H1 (cell line): ENCODE measurements around the gene OR10A2. TPM values are rescaled to one million over a fixed set of nuclear protein-coding genes. Genes with fewer than 3 reads are reported as not detected.

Experiments
- CBX5 ChIP-seq: fragments of 300-800, 300-1000 bp; sonication (generic); IDR thresholded peaks from 2 replicates; pipeline ENCODE4 v1.7.1; 2016; ENCODE audit warnings: antibody characterized with exemption, low read length, low read depth
- CREB1 ChIP-seq: IDR thresholded peaks from 2 replicates; pipeline ENCODE4 v1.6.1; 2012; ENCODE audit warnings: inconsistent platforms
- CTBP2 ChIP-seq: IDR thresholded peaks from 2 replicates; pipeline ENCODE4 v1.7.0; 2011; ENCODE audit warnings: borderline replicate concordance, mild to moderate bottlenecking, moderate library complexity, mixed read lengths, low read length; ENCODE audit not compliant: insufficient read depth, insufficient read length
- EP300 ChIP-seq, 2 experiments: IDR thresholded peaks; 1 replicate in 1 of 2; 2 replicates in 1 of 2; pipeline ENCODE4 v1.6.1; 2011 to 2012; ENCODE audit warnings: low read depth in 2 of 2, low read length in 2 of 2, mild to moderate bottlenecking in 2 of 2, borderline replicate concordance in 1 of 2, inconsistent platforms in 1 of 2, moderate library complexity in 1 of 2
- GABPA ChIP-seq: IDR thresholded peaks from 2 replicates; pipeline ENCODE4 v1.6.1; 2011; ENCODE audit warnings: mild to moderate bottlenecking, low read length, moderate library complexity, borderline replicate concordance; ENCODE audit not compliant: insufficient read depth
- HDAC6 ChIP-seq: IDR thresholded peaks from one replicate; pipeline ENCODE4 v1.7.1; 2012; ENCODE audit warnings: low read depth, mild to moderate bottlenecking, inconsistent platforms, low read length, moderate library complexity
- KDM4A ChIP-seq: IDR thresholded peaks from one replicate; pipeline ENCODE4 v1.7.1; 2012; ENCODE audit warnings: low read depth, mild to moderate bottlenecking, moderate library complexity, low read length, inconsistent platforms; ENCODE audit not compliant: severe bottlenecking
- PHF8 ChIP-seq: fragments of 200-600 bp; sonication (generic); conservative IDR thresholded peaks from 2 replicates; pipeline ENCODE4 v1.7.1; 2012; ENCODE audit warnings: low read depth, mild to moderate bottlenecking, inconsistent platforms, low read length, moderate library complexity
- POLR2AphosphoS5 ChIP-seq: IDR thresholded peaks from 2 replicates; pipeline ENCODE4 v1.6.1; 2011; ENCODE audit warnings: low read depth, low read length
- RXRA ChIP-seq: IDR thresholded peaks from 2 replicates; pipeline ENCODE4 v1.6.1; 2011; ENCODE audit warnings: low read depth, mild to moderate bottlenecking, low read length, moderate library complexity; ENCODE audit not compliant: insufficient read depth
- SIX5 ChIP-seq: IDR thresholded peaks from 2 replicates; pipeline ENCODE4 v1.6.1; 2011; ENCODE audit warnings: mild to moderate bottlenecking, low read depth, low read length
- polyA plus RNA-seq, 7 experiments: library from polyadenylated mRNA; depleted of rRNA in 3 of 7; stranded (reverse) in 5 of 7; unstranded in 2 of 7; fragments of >200 nt in 5 of 7; fragments of 200-250 nt in 2 of 7; gene quantifications; 1 replicate in 5 of 7; 2 replicates in 1 of 7; 4 replicates in 1 of 7; pipeline versions ENCODE4 v1.2.1 to v1.2.3, GENCODE V29; 2011 to 2013; ENCODE audit warnings: missing spikeins in 2 of 7, mixed read lengths in 2 of 7
- total RNA-seq: library from RNA; stranded (reverse); fragmentation: NEBNext Ultra II Directional; extraction: Animal tissue kit (Norgen Biotek cat#: 25700); gene quantifications from 2 replicates; pipeline ENCODE4 v1.2.1, GENCODE V29; 2021
- TF ChIP-seq, protein P1 (sequence below): fragments of 300-600 bp; sonication (generic); IDR thresholded peaks from 2 replicates; pipeline ENCODE4 v1.7.1; 2012; ENCODE audit warnings: low read length, moderate library complexity, mild to moderate bottlenecking, inconsistent platforms; ENCODE audit not compliant: insufficient replicate concordance

The OR10A2 gene
- total and polyA plus RNA-seq, 2 of the 8 experiments (the other 6 are each of a cell fraction or from before 2014, with no cell fraction given), result not detected

DNA sequence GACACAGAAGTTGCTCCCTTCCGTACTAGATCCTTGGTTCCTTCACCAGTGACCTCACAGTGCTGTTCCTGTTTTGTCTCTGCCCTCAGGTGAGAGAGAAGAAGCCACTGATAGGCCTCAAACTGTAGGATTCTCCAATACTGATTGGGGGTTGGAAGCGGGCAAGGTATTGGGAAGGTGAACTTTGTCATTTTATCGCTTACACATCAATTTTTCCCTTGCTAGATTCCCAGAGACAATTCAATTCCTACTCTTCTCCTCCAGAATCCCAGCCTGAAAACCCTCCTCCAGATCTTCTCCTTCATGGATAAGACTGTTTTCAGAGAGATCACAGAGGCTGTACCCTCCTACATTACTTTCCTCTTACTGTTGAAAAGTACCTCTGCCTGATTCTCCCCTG is 48.5 kb downstream of the OR10A2 start (continued):
- TF ChIP-seq, protein P1, sequence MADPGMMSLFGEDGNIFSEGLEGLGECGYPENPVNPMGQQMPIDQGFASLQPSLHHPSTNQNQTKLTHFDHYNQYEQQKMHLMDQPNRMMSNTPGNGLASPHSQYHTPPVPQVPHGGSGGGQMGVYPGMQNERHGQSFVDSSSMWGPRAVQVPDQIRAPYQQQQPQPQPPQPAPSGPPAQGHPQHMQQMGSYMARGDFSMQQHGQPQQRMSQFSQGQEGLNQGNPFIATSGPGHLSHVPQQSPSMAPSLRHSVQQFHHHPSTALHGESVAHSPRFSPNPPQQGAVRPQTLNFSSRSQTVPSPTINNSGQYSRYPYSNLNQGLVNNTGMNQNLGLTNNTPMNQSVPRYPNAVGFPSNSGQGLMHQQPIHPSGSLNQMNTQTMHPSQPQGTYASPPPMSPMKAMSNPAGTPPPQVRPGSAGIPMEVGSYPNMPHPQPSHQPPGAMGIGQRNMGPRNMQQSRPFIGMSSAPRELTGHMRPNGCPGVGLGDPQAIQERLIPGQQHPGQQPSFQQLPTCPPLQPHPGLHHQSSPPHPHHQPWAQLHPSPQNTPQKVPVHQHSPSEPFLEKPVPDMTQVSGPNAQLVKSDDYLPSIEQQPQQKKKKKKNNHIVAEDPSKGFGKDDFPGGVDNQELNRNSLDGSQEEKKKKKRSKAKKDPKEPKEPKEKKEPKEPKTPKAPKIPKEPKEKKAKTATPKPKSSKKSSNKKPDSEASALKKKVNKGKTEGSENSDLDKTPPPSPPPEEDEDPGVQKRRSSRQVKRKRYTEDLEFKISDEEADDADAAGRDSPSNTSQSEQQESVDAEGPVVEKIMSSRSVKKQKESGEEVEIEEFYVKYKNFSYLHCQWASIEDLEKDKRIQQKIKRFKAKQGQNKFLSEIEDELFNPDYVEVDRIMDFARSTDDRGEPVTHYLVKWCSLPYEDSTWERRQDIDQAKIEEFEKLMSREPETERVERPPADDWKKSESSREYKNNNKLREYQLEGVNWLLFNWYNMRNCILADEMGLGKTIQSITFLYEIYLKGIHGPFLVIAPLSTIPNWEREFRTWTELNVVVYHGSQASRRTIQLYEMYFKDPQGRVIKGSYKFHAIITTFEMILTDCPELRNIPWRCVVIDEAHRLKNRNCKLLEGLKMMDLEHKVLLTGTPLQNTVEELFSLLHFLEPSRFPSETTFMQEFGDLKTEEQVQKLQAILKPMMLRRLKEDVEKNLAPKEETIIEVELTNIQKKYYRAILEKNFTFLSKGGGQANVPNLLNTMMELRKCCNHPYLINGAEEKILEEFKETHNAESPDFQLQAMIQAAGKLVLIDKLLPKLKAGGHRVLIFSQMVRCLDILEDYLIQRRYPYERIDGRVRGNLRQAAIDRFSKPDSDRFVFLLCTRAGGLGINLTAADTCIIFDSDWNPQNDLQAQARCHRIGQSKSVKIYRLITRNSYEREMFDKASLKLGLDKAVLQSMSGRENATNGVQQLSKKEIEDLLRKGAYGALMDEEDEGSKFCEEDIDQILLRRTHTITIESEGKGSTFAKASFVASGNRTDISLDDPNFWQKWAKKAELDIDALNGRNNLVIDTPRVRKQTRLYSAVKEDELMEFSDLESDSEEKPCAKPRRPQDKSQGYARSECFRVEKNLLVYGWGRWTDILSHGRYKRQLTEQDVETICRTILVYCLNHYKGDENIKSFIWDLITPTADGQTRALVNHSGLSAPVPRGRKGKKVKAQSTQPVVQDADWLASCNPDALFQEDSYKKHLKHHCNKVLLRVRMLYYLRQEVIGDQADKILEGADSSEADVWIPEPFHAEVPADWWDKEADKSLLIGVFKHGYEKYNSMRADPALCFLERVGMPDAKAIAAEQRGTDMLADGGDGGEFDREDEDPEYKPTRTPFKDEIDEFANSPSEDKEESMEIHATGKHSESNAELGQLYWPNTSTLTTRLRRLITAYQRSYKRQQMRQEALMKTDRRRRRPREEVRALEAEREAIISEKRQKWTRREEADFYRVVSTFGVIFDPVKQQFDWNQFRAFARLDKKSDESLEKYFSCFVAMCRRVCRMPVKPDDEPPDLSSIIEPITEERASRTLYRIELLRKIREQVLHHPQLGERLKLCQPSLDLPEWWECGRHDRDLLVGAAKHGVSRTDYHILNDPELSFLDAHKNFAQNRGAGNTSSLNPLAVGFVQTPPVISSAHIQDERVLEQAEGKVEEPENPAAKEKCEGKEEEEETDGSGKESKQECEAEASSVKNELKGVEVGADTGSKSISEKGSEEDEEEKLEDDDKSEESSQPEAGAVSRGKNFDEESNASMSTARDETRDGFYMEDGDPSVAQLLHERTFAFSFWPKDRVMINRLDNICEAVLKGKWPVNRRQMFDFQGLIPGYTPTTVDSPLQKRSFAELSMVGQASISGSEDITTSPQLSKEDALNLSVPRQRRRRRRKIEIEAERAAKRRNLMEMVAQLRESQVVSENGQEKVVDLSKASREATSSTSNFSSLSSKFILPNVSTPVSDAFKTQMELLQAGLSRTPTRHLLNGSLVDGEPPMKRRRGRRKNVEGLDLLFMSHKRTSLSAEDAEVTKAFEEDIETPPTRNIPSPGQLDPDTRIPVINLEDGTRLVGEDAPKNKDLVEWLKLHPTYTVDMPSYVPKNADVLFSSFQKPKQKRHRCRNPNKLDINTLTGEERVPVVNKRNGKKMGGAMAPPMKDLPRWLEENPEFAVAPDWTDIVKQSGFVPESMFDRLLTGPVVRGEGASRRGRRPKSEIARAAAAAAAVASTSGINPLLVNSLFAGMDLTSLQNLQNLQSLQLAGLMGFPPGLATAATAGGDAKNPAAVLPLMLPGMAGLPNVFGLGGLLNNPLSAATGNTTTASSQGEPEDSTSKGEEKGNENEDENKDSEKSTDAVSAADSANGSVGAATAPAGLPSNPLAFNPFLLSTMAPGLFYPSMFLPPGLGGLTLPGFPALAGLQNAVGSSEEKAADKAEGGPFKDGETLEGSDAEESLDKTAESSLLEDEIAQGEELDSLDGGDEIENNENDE, result no peak
- TF ChIP-seq CREB1 (no peak), HDAC6 (no peak), EP300 (IDR thresholded peaks at IDR 0.05; ENCODE audit: borderline replicate concordance in 1 of 2, low read depth in 2 of 2, low read length in 2 of 2) (no peak), KDM4A (no peak), RXRA (no peak), CTBP2 (no peak), POLR2AphosphoS5 (no peak), GABPA (no peak), CBX5 (no peak), PHF8 (no peak), SIX5 (no peak)
